Endothelial cell of umbilical vein (primary cell): ENCODE measurements around the gene OCIAD2. TPM values are rescaled to one million over a fixed set of nuclear protein-coding genes. Genes with fewer than 3 reads are reported as not detected.

Experiments
- BruUV-seq: library from RNA; stranded (reverse); fragments of 400-500 nt; replicated peaks from 2 replicates; lab custom pipeline; 2021; lab: Mats Ljungman, UMichigan
- CTCF ChIA-PET: fragments of 300-600, 350-600 bp; sonication (Branson Sonifier 250); formaldehyde crosslinking; loops from one replicate; lab custom pipeline; 2021; ENCODE audit warnings: antibody characterized with exemption, inconsistent platforms; lab: Charles Lee
- POLR2A ChIA-PET: fragments of 300-600, 350-600 bp; sonication (Branson Sonifier 250); formaldehyde crosslinking; loops from one replicate; lab custom pipeline; 2021; ENCODE audit warnings: antibody characterized with exemption, inconsistent platforms; lab: Charles Lee
- DNase-seq: peaks from one replicate; pipeline ENCODE4 v3.0.0-alpha.2; 2011; ENCODE audit warnings: low read depth, low spot score
- FAIRE-seq: peaks from 2 replicates; lab custom pipeline; 2011; peaks lifted over from hg19 to GRCh38; lab: Jason Lieb, UNC
- H2AFZ ChIP-seq: 2 replicates; pipeline ENCODE4 v1.6.0; 2012; ENCODE audit warnings: low read depth, low read length, control low read depth, inconsistent platforms
- H3K27ac ChIP-seq: 2 replicates; pipeline ENCODE4 v1.5.1; 2011; ENCODE audit warnings: low read depth, mild to moderate bottlenecking, control low read depth, low read length, moderate library complexity; ENCODE audit not compliant: insufficient read depth
- H3K27me3 ChIP-seq, 2 experiments: 2 replicates each; pipeline versions ENCODE4 v1.6.0 to v1.6.1; 2011; ENCODE audit warnings: low read length in 2 of 2, mixed read lengths in 1 of 2; ENCODE audit not compliant: control insufficient read depth in 2 of 2, insufficient read depth in 2 of 2
- H3K36me3 ChIP-seq, 2 experiments: 2 replicates in 1 of 2; 3 replicates in 1 of 2; pipeline ENCODE4 v1.5.1; 2011; ENCODE audit warnings: low read length in 2 of 2, mild to moderate bottlenecking in 1 of 2, moderate library complexity in 1 of 2; ENCODE audit not compliant: control insufficient read depth in 2 of 2, insufficient read depth in 2 of 2; ENCODE audit errors: extremely low read depth in 1 of 2
- H3K4me1 ChIP-seq: 3 replicates; pipeline ENCODE4 v1.5.1; 2011; ENCODE audit warnings: mild to moderate bottlenecking, low read length; ENCODE audit not compliant: control insufficient read depth, insufficient read depth; ENCODE audit errors: extremely low read depth
- H3K4me2 ChIP-seq: 2 replicates; pipeline ENCODE4 v1.6.1; 2011; ENCODE audit warnings: low read length, control low read depth, mixed read lengths; ENCODE audit not compliant: insufficient read depth
- H3K4me3 ChIP-seq, 3 experiments: fragments of 200-600 bp in 1 of 3; sonication (generic), shearing (Covaris generic) in 1 of 3; replicated peaks in 1 of 3; 2 replicates each; pipeline ENCODE4 v1.5.1; 2011 to 2016; ENCODE audit warnings: control low read depth in 3 of 3, low read length in 3 of 3, mild to moderate bottlenecking in 2 of 3, inconsistent platforms in 1 of 3, low read depth in 1 of 3, moderate library complexity in 1 of 3; ENCODE audit not compliant: insufficient read depth in 1 of 3
- H3K79me2 ChIP-seq: 2 replicates; pipeline ENCODE4 v1.6.0; 2012; ENCODE audit warnings: low read length, inconsistent platforms; ENCODE audit not compliant: control insufficient read depth, insufficient read depth
- H3K9ac ChIP-seq: replicated peaks from 2 replicates; pipeline ENCODE3; 2011; ENCODE audit warnings: low read length, control low read depth; ENCODE audit not compliant: insufficient read depth; ENCODE audit errors: extremely low read depth
- H3K9me1 ChIP-seq: replicated peaks from 3 replicates; pipeline ENCODE4 v1.6.0; 2011; ENCODE audit warnings: mild to moderate bottlenecking, low read length; ENCODE audit not compliant: control insufficient read depth, insufficient read depth; ENCODE audit errors: extremely low read depth
- H3K9me3 ChIP-seq: replicated peaks from 2 replicates; pipeline ENCODE4 v1.5.1; 2012; ENCODE audit warnings: low read length, inconsistent platforms; ENCODE audit not compliant: control insufficient read depth, insufficient read depth
- H4K20me1 ChIP-seq: replicated peaks from 2 replicates; pipeline ENCODE3; 2011; ENCODE audit warnings: mild to moderate bottlenecking, low read length; ENCODE audit not compliant: control insufficient read depth, insufficient read depth; ENCODE audit errors: extremely low read depth
- EZH2 ChIP-seq: IDR thresholded peaks from 2 replicates; pipeline ENCODE4 v1.6.1; 2012; ENCODE audit warnings: borderline replicate concordance, low read depth, mild to moderate bottlenecking, moderate library complexity, low read length, inconsistent platforms; ENCODE audit not compliant: severe bottlenecking
- FOS ChIP-seq: IDR thresholded peaks from 2 replicates; pipeline ENCODE4 v1.6.1; 2011; ENCODE audit warnings: mild to moderate bottlenecking, low read length, moderate library complexity, borderline replicate concordance; ENCODE audit not compliant: insufficient read depth
- JUN ChIP-seq: IDR thresholded peaks from 2 replicates; pipeline ENCODE4 v1.6.1; 2011; ENCODE audit warnings: borderline replicate concordance, low read depth; ENCODE audit not compliant: insufficient read length, insufficient read depth
- MAX ChIP-seq: IDR thresholded peaks from 2 replicates; pipeline ENCODE4 v1.6.1; 2011; ENCODE audit not compliant: insufficient read depth, insufficient read length
- MYC ChIP-seq: IDR thresholded peaks from one replicate; pipeline ENCODE4 v1.6.1; 2011; ENCODE audit warnings: mild to moderate bottlenecking, low read depth, low read length
- POLR2A ChIP-seq: IDR thresholded peaks from 2 replicates; pipeline ENCODE4 v1.6.1; 2012; ENCODE audit warnings: low read depth, mild to moderate bottlenecking, control low read depth, low read length
- dilution Hi-C: fragments of 300-500 bp; cut with MboI; formaldehyde crosslinking; loops from one replicate; pipeline ENCODE4 v1.15.0; 2019; ENCODE audit warnings: low sequenced_read_pairs; ENCODE audit not compliant: extremely low pct_ligation_motif_present
- intact Hi-C: fragments of 100-400 bp; cut with micrococcal nuclease; formaldehyde crosslinking; loops from one replicate; pipeline ENCODE4 v1.10.0; 2022
- polyA plus RNA-seq, 4 experiments: library from polyadenylated mRNA; depleted of rRNA in 3 of 4; stranded (reverse) in 3 of 4; unstranded in 1 of 4; fragments of >200 nt; gene quantifications; 2 replicates each; pipeline versions ENCODE4 v1.2.1 to v1.2.3, GENCODE V29; 2011 to 2012; ENCODE audit warnings: missing spikeins in 1 of 4
- total RNA-seq: library from RNA; stranded (reverse); gene quantifications from 2 replicates; pipeline ENCODE4 v1.2.3, GENCODE V29; 2021

The OCIAD2 gene
- total and polyA plus RNA-seq, 2 donors (not counting 3 experiments of a cell fraction or from before 2014, with no cell fraction given): 99.0 to 119 TPM

GRCh38 chr4:48905363-48906015 lies 1.1 kb downstream of the OCIAD2 start:
- CTCF ChIA-PET: interaction anchor here (0.9 kb wide), 1 partner anchor 39 kb away, joined by 3 read pairs; no protein-coding TSS in a partner anchor
- peak; percentile 57 for TF ChIP-seq JUN
- TF ChIP-seq FOS: peak; percentile 66
- no peak for TF ChIP-seq EZH2
- dilution Hi-C loops: no loop called here

GRCh38 chr4:48904541-48905142 lies 1.9 kb downstream of the OCIAD2 start:
- peaks cover 4 to 8% of the 10 kb centered on the region in 2 experiments for H3K36me3 ChIP-seq
- H3K9ac ChIP-seq: no peak overlapping the region
- peaks cover 34% of the 10 kb centered on the region for H3K4me1 ChIP-seq
- BruUV-seq: no TSS peak
- DNase-seq (no peak), FAIRE-seq (no peak)
- dilution Hi-C loops (no loop called here), intact Hi-C loops (loop anchor here (5.0 kb wide), 1 partner anchor 38 kb away; no protein-coding TSS in a partner anchor)
- H3K79me2 ChIP-seq: peaks cover 18% of the 10 kb centered on the region
- TF ChIP-seq EZH2: no peak
- TF ChIP-seq FOS: no peak
- no peak for TF ChIP-seq POLR2A
- no peak for TF ChIP-seq MYC
- no peak for TF ChIP-seq MAX
- H3K4me3 ChIP-seq: no peak overlapping the region
- no peaks in the 10 kb centered on the region for H3K9me1 ChIP-seq
- H3K4me2 ChIP-seq: peak overlapping the region; percentile 33
- H2AFZ ChIP-seq: no peak overlapping the region
- no peak overlapping the region for H3K27ac ChIP-seq
- CTCF ChIA-PET: no interaction called here
- H3K27me3 ChIP-seq: no peaks in the 10 kb centered on the region
- POLR2A ChIA-PET: no interaction called here
- no peaks in the 10 kb centered on the region for H4K20me1 ChIP-seq
- H3K9me3 ChIP-seq: no peaks in the 10 kb centered on the region

More at GRCh38 chr4:48905363-48906015, 1.1 kb downstream of the OCIAD2 start:
- DNase-seq (peak; percentile 41), FAIRE-seq (no peak)
- H3K9me1 ChIP-seq: no peaks in the 10 kb centered on the region
- intact Hi-C loops: loop anchor here (2.0 kb wide), 1 partner anchor 57 kb away; no protein-coding TSS in a partner anchor
- H3K27me3 ChIP-seq: no peaks in the 10 kb centered on the region
- no peaks in the 10 kb centered on the region for H4K20me1 ChIP-seq
- peaks cover 4 to 8% of the 10 kb centered on the region in 2 experiments for H3K36me3 ChIP-seq
- peak overlapping the region in 2 of 3 experiments; percentile 57 to 61 for H3K4me3 ChIP-seq
- H3K9ac ChIP-seq: peak overlapping the region; percentile 84
- H2AFZ ChIP-seq: no peak overlapping the region
- H3K9me3 ChIP-seq: no peaks in the 10 kb centered on the region
- peaks cover 28% of the 10 kb centered on the region for H3K4me1 ChIP-seq
- BruUV-seq: TSS peak; percentile 21
- POLR2A ChIA-PET: no interaction called here
- peak overlapping the region; percentile 33 for H3K4me2 ChIP-seq
- peaks cover 18% of the 10 kb centered on the region for H3K79me2 ChIP-seq
- peak overlapping the region; percentile 82 for H3K27ac ChIP-seq
